IPS-20b (cell line): ENCODE measurements around the gene R3HCC1L.

Experiments
- H3K27ac ChIP-seq: one replicate; pipeline ENCODE4 v1.5.1; 2013; ENCODE audit warnings: low read length
- H3K27me3 ChIP-seq: 2 replicates; pipeline ENCODE4 v1.6.1; 2013; ENCODE audit warnings: mild to moderate bottlenecking, low read length, inconsistent platforms; ENCODE audit not compliant: insufficient read depth
- H3K36me3 ChIP-seq: 2 replicates; pipeline ENCODE4 v1.6.1; 2013; ENCODE audit warnings: low read depth, mild to moderate bottlenecking, inconsistent platforms, low read length, moderate library complexity; ENCODE audit not compliant: insufficient read depth
- H3K4me1 ChIP-seq: 2 replicates; pipeline ENCODE4 v1.6.1; 2013; ENCODE audit warnings: mild to moderate bottlenecking, control low read depth, inconsistent platforms, low read length, moderate library complexity; ENCODE audit not compliant: insufficient read depth
- H3K4me3 ChIP-seq: 2 replicates; pipeline ENCODE4 v1.5.1; 2013; ENCODE audit warnings: mild to moderate bottlenecking, low read length, inconsistent platforms
- H3K9ac ChIP-seq: 2 replicates; pipeline ENCODE4 v1.6.1; 2013; ENCODE audit warnings: low read depth, mild to moderate bottlenecking, inconsistent platforms, low read length, moderate library complexity
- H3K9me3 ChIP-seq: 2 replicates; pipeline ENCODE4 v1.6.1; 2013; ENCODE audit warnings: mild to moderate bottlenecking, low read depth, low read length, inconsistent platforms; ENCODE audit not compliant: insufficient read depth

R3HCC1L gene

DNA sequence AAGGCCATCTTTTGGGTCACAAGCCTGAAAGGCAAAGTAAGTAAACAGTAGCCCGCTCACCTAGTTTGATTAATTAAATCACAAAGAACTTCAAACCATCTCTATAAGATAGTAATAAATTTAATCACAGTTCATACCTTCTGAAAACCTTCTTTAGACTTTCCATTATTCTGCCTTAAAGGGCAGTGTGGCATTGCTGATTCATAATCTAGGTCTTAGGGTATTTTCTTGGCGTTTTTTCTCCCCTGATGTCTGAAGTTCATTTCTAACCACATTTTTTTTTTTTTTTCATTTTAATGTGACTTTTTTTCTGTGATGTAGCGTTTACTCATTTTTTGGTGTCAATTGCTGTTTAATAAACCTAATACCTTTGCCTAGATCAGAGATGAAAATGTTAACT, 106.1 kb downstream of the R3HCC1L start:
- Histone ChIP-seq H3K36me3 (peaks cover 38% of the 10 kb centered on the region), H3K27me3 (no peaks in the 10 kb centered on the region), H3K27ac (no peak overlapping the region), H3K9ac (no peak overlapping the region), H3K4me1 (no peaks in the 10 kb centered on the region), H3K9me3 (no peaks in the 10 kb centered on the region), H3K4me3 (no peak overlapping the region)

DNA sequence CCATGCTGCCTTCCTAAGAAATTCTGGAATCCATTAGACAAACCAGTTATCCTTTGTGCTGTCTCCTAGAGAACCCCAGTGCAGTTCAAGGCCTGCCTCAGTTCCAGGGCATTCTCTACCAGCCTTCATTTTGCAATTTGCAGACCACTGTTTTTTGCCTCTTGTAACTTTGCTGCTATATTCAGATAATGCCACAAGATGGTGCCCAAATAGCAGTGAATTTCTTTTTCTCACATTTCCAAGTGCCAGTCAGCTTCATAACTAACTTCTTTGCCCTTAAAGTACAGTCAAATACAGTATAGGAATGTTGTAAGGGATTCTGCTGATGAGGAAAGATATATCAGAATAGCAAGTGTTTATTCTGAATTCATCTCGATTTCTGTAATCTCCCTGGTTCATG, 108.4 kb downstream of the R3HCC1L start:
- H3K9me3 ChIP-seq, result no peaks in the 10 kb centered on the region
- H3K4me3 ChIP-seq, result no peak overlapping the region
- peaks cover 29% of the 10 kb centered on the region for H3K36me3 ChIP-seq
- H3K4me1 ChIP-seq, result no peaks in the 10 kb centered on the region
- H3K27ac ChIP-seq, result no peak overlapping the region
- no peaks in the 10 kb centered on the region for H3K27me3 ChIP-seq
- no peak overlapping the region for H3K9ac ChIP-seq

DNA sequence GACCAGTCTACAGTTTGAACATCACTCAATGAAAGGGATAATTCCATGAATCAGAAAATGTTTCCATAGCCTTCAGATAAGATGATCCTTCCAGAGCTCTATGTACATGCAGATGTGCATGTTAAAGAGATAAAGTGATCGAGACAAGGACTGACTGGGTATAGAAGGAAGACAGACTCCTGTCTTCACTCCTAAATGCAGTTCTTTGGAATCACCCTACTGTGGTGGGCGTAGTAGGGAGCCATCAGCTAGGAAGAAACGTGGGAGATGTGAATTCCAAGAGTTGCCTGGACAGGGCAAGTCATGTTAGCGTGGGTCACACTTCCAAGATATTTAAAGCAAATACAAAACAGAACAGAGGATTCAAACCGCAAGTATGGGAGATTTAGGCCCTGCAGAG, 109.7 kb downstream of the R3HCC1L start:
- Histone ChIP-seq H3K27me3 (no peaks in the 10 kb centered on the region), H3K9ac (no peak overlapping the region), H3K9me3 (no peaks in the 10 kb centered on the region), H3K36me3 (peaks cover 38% of the 10 kb centered on the region), H3K4me1 (no peaks in the 10 kb centered on the region), H3K27ac (no peak overlapping the region), H3K4me3 (no peak overlapping the region)

DNA sequence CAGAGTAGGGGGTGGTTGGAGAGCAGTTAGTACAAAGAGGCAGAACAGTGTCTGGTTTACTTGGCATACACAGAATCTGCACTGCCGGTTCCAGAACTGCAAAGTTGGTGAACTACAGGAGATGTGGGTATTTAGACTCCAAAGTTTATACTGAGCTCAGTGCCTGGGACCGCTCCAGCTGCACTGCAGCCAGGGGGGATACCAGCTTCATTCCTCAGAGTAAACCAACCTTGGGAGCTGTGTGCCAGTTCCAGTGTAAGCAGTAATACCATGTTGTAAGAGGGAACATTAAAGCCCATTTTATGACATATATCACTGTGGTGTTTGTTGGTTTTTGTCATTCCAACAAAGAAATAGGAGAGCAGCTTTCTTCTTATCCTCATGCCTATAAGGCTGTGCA, 110.1 kb downstream of the R3HCC1L start:
- Histone ChIP-seq H3K27ac (no peak overlapping the region), H3K27me3 (no peaks in the 10 kb centered on the region), H3K36me3 (peaks cover 39% of the 10 kb centered on the region), H3K4me1 (no peaks in the 10 kb centered on the region), H3K9ac (no peak overlapping the region), H3K9me3 (no peaks in the 10 kb centered on the region), H3K4me3 (no peak overlapping the region)

DNA sequence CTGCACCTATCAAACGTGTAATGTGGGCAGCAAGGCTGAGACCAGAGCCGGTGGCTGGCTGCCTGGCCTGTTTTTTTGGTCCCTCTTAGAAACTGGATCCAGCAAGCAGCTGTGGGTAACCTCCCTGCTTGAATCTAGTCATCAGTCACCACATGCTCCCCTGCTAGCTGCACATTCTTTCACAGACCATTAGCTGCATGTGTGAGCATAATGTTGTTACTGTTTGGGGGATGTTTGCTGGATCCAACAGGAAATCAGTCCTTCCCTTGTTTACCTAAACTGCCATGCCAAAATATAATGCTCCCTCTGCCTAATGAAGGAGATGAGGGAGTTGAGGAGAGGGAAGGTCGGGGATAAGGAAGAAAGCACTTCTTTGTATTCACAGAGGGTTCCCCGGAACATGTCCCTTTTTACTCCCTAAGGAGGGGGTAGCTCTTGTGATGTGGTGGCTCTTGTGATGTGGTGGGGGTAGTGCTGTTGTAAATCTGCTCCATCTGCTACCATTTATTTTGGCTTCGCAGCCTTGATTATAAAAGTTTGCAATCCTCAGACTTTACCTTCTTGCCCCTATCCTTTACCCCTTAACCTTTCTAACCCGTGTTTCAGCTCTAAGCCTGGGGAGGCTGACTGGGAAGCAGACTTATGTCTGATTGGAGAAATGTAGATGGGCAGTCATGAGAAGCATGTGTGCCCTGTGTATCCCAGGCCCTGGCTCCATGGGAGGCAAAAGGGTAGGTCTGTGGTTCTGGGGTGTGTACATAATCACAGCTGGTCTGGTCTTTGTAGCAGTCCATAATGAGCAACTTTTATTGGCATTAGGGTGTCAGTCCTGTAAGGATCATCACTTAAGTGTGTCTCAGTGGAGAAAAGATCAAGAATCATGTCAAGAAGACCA, 112.7 kb downstream of the R3HCC1L start:
- Histone ChIP-seq H3K36me3 (peaks cover 39% of the 10 kb centered on the region), H3K9ac (no peak overlapping the region), H3K4me3 (no peak overlapping the region), H3K27ac (no peak overlapping the region), H3K4me1 (no peaks in the 10 kb centered on the region), H3K27me3 (no peaks in the 10 kb centered on the region), H3K9me3 (no peaks in the 10 kb centered on the region)

DNA sequence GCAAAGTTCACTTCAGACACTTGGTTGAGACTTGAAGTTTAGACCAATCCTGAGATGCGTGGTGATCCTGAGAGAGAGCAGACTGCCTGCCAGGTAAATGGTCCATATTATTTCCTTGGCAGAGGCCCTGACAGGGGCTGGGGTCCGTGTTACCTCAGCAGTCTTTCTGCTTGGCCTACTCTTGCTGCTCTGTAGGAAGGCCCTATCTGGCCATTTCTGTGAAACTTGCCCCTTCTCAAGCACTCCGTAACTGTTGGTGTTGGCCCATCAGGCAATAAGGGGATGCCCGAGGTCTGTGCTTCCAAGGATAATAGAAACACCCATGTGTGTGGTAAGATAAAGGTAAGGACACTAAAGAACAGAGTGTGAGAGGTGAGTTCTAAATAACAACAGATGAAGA, 113.6 kb downstream of the R3HCC1L start:
- H3K4me1 ChIP-seq, result no peaks in the 10 kb centered on the region
- H3K36me3 ChIP-seq, result peaks cover 39% of the 10 kb centered on the region
- no peak overlapping the region for H3K4me3 ChIP-seq
- H3K9ac ChIP-seq, result no peak overlapping the region
- H3K9me3 ChIP-seq, result no peaks in the 10 kb centered on the region
- no peak overlapping the region for H3K27ac ChIP-seq
- H3K27me3 ChIP-seq, result no peaks in the 10 kb centered on the region

DNA sequence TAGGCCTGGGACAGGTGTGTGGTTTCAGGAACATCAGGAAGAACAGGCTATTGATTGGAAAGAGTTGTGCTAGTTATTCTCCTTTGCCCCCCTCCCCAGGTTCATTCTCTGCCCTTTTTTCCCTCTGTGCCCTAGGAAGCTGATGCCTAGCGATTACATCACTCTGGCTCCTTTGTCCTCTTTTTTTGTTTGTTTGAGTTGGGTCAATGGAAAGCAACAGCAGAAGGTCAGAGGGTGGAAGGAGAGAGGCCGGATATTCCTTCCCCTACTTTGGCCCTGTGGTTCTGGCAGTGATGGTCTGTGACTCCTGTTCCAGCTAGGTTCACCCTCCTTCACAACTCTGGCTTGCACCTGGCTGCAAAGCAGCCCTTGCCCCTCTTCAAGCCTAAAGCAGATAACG, 114.7 kb downstream of the R3HCC1L start:
- H3K27ac ChIP-seq, result no peak overlapping the region
- peaks cover 33% of the 10 kb centered on the region for H3K36me3 ChIP-seq
- H3K9ac ChIP-seq, result no peak overlapping the region
- no peaks in the 10 kb centered on the region for H3K9me3 ChIP-seq
- no peaks in the 10 kb centered on the region for H3K4me1 ChIP-seq
- no peaks in the 10 kb centered on the region for H3K27me3 ChIP-seq
- no peak overlapping the region for H3K4me3 ChIP-seq

DNA sequence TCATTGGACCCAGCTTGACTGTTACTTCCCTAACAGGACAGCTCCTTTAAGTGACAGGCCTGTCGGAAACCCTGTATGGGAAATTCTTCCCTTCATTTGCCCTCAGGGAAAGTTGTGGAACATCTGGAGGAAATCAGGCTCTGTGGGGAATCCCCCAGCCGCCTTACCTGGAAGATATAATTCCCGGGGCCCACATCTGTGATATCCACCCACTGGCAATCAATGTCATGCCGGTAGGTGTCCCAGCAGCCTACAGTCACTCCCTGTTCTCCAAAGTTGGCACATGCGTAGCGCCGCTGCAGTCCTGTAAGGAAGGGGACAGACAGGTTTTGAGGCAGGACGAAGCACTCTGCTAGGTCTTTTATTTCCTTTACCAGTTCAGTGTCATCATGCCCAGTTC, 116.9 kb downstream of the R3HCC1L start:
- Histone ChIP-seq H3K9ac (no peak overlapping the region), H3K27ac (no peak overlapping the region), H3K4me3 (no peak overlapping the region), H3K27me3 (no peaks in the 10 kb centered on the region), H3K9me3 (no peaks in the 10 kb centered on the region), H3K4me1 (no peaks in the 10 kb centered on the region), H3K36me3 (peaks cover 12% of the 10 kb centered on the region; the same call in 1 of the 2 replicates)

DNA sequence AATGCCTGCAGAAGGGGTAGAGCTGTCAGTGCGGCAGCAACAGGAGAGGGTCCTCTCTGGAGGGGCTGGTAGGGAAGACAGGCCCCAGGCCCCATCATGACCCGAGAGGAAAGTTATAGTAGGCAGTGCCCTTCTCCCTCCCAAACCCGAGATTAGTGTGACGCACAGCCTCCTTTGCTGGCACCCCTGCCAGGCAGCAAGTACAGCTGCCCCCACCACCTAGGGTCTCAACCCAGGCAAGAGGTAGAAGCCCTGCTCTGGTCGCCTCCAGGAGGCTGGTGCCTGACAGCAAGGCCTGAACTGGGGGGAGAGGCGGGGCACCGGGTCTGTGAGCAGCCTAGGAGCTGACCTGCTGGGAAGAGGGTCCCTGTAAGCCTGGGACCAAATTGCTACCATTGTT, 118.0 kb downstream of the R3HCC1L start:
- Histone ChIP-seq H3K36me3 (peaks cover 10% of the 10 kb centered on the region; the same call in 1 of the 2 replicates), H3K27ac (no peak overlapping the region), H3K4me1 (no peaks in the 10 kb centered on the region), H3K9me3 (no peaks in the 10 kb centered on the region), H3K4me3 (no peak overlapping the region), H3K27me3 (no peaks in the 10 kb centered on the region), H3K9ac (no peak overlapping the region)

DNA sequence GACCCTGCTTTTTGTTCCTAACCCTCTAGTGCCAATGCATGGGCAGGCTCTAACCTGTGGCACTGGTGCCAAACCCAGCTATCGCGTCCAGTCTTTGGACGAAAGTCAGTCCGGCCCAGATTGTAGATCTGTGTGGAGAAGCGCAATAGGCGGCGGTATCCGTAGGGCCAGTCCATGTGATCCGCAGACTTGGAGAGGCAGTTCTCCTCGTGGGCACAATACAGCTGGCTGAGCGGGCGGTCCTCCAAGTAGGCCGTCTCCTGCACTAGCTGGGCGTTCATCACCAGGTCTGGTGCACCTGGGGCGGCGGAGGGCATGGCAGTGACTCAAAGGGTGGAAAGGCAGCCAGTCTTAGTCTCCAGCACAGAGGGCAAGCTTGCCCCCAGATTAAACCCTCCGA, 119.0 kb downstream of the R3HCC1L start:
- H3K4me1 ChIP-seq, result no peaks in the 10 kb centered on the region
- no peak overlapping the region for H3K4me3 ChIP-seq
- H3K36me3 ChIP-seq, result peaks cover 7% of the 10 kb centered on the region; the same call in 1 of the 2 replicates
- no peaks in the 10 kb centered on the region for H3K9me3 ChIP-seq
- H3K27me3 ChIP-seq, result no peaks in the 10 kb centered on the region
- H3K27ac ChIP-seq, result no peak overlapping the region
- H3K9ac ChIP-seq, result no peak overlapping the region

DNA sequence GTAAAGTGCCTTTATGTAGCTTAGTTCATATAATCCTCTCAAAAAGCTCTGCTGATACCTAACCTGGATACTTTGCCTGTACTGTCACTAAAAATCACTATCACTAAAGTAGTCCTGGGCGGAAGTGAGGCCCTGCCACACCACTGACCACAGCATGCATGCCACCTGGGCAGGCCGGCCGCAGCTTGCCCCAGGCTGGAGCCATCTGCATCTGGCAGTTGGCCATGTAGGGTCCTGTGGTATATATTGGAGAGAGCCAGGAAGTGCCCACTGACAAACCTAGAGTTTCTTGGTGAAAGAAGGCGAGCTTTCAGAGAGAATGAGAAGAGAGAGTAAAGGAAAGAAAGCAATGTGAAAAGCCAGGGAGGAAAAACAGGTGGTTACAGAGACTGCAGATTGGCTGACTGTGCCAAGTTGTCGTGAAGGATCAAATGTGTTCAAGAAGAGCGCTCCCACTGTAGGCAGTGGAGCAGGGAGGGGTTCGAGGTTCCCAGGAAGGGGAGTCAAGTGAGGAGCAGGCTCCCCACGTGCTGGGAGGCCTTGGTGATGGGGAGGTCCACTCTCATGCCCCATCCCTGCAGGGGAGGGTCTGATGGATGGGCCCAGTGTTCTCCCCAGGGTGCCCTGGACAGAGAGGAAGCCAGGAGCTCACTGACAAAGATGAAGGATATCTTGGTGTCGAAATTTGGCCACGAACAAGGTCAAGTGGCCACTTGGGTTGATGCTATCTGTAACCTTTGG, 119.9 kb downstream of the R3HCC1L start:
- no peak overlapping the region for H3K27ac ChIP-seq
- H3K4me3 ChIP-seq, result no peak overlapping the region
- no peaks in the 10 kb centered on the region for H3K27me3 ChIP-seq
- H3K9me3 ChIP-seq, result no peaks in the 10 kb centered on the region
- no peak overlapping the region for H3K9ac ChIP-seq
- no peaks in the 10 kb centered on the region for H3K4me1 ChIP-seq
- no peaks in the 10 kb centered on the region for H3K36me3 ChIP-seq
